Prostate gland (tissue), 2 donors: Measurements from ENCODE around the gene PDLIM3.
A peak's percentile ranks its signal among the peaks of the same experiment; 100 is the strongest.

Source experiments
- CTCF ChIP-seq, 4 experiments: fragments of 200-600 bp in 2 of 4; fragments of 450-650 bp in 2 of 4; sonication (generic) in 2 of 4; IDR thresholded peaks; 1 replicate in 3 of 4; 2 replicates in 1 of 4; pipeline ENCODE4 v1.5.1; 2016 to 2019; ENCODE audit warnings: antibody characterized with exemption in 4 of 4, mild to moderate bottlenecking in 2 of 4, moderate library complexity in 2 of 4
- POLR2A ChIP-seq: fragments of 450-650 bp; IDR thresholded peaks from one replicate; pipeline ENCODE4 v1.6.1; 2016; ENCODE audit warnings: antibody characterized with exemption, mild to moderate bottlenecking
- POLR2AphosphoS5 ChIP-seq: sonication (generic); formaldehyde crosslinking; IDR thresholded peaks from one replicate; pipeline ENCODE4 v1.6.1; 2017; ENCODE audit warnings: antibody characterized with exemption

- no peak for TF ChIP-seq CTCF (IDR thresholded peaks at IDR 0.05)
- TF ChIP-seq POLR2AphosphoS5, result peak; percentile 77
- TF ChIP-seq POLR2A, result no peak
These were observed 30.9 kb downstream of the PDLIM3 start for GRCh38 chr4:185504098-185505047.
